Neural cell (in vitro differentiated cells): ENCODE results near the gene EID2. TPM values are rescaled to one million over a fixed set of nuclear protein-coding genes. Genes with fewer than 3 reads are reported as not detected.

Experiments used
- H2AFZ ChIP-seq: fragments of 200-600, 300-800 bp; sonication (generic), shearing (Covaris generic); 2 replicates; pipeline ENCODE4 v1.6.0; 2014; ENCODE audit warnings: low read depth, mild to moderate bottlenecking, antibody characterized with exemption, low read length, moderate library complexity
- H3F3A ChIP-seq: fragments of 200-600 bp; shearing (Covaris generic); 2 replicates; pipeline ENCODE4 v1.6.1; 2016; ENCODE audit warnings: mild to moderate bottlenecking, moderate library complexity, mixed read lengths, antibody characterized with exemption, low read length; ENCODE audit not compliant: insufficient read depth, poor library complexity, severe bottlenecking
- H3K27ac ChIP-seq: fragments of 200-600, 300-800 bp; sonication (generic), shearing (Covaris generic); 2 replicates; pipeline ENCODE4 v1.5.1; 2014; ENCODE audit warnings: mild to moderate bottlenecking, low read length, moderate library complexity
- H3K27me3 ChIP-seq: fragments of 300-800, 200-600 bp; sonication (generic), shearing (Covaris generic); 2 replicates; pipeline ENCODE4 v1.6.0; 2014; ENCODE audit warnings: mild to moderate bottlenecking, low read depth, low read length, moderate library complexity; ENCODE audit not compliant: insufficient read depth
- H3K36me3 ChIP-seq: fragments of 300-800, 200-600 bp; sonication (generic), shearing (Covaris generic); 2 replicates; pipeline ENCODE4 v1.5.1; 2014; ENCODE audit warnings: mild to moderate bottlenecking, antibody characterized with exemption, low read length, moderate library complexity; ENCODE audit not compliant: insufficient read depth
- H3K4me2 ChIP-seq: fragments of 300-800, 200-600 bp; sonication (generic), shearing (Covaris generic); 2 replicates; pipeline ENCODE4 v1.6.0; 2014; ENCODE audit warnings: mild to moderate bottlenecking, low read length
- H3K4me3 ChIP-seq: fragments of 300-800, 200-600 bp; sonication (generic), shearing (Covaris generic); 2 replicates; pipeline ENCODE4 v1.5.1; 2014; ENCODE audit warnings: mild to moderate bottlenecking, low read length, moderate library complexity
- H3K79me2 ChIP-seq: fragments of 200-600 bp; shearing (Covaris generic); replicated peaks from 2 replicates; pipeline ENCODE4 v1.6.0; 2014; ENCODE audit warnings: mild to moderate bottlenecking, low read length, moderate library complexity; ENCODE audit not compliant: insufficient read depth
- H3K9ac ChIP-seq: fragments of 300-800, 200-600 bp; sonication (generic), shearing (Covaris generic); 2 replicates; pipeline ENCODE4 v1.6.1; 2016; ENCODE audit warnings: mild to moderate bottlenecking, low read length, mixed read lengths
- H3K9me2 ChIP-seq: fragments of 200-600 bp; shearing (Covaris generic); 2 replicates; pipeline ENCODE4 v1.6.1; 2016; ENCODE audit warnings: mild to moderate bottlenecking, low read length, mixed read lengths; ENCODE audit not compliant: insufficient read depth
- H3K9me3 ChIP-seq: fragments of 200-600, 300-800 bp; sonication (generic), shearing (Covaris generic); 2 replicates; pipeline ENCODE4 v1.6.1; 2016; ENCODE audit warnings: mild to moderate bottlenecking, mixed run types, low read length, moderate library complexity, mixed read lengths
- H4K20me1 ChIP-seq: fragments of 200-600 bp; shearing (Covaris generic); 2 replicates; pipeline ENCODE4 v1.6.1; 2016; ENCODE audit warnings: mild to moderate bottlenecking, mixed run types; ENCODE audit not compliant: insufficient read depth
- CTCF ChIP-seq: fragments of 450-650 bp; IDR thresholded peaks from 2 replicates; pipeline ENCODE4 v1.5.1; 2014; ENCODE audit warnings: antibody characterized with exemption, mild to moderate bottlenecking, moderate library complexity; ENCODE audit not compliant: poor library complexity, severe bottlenecking
- EP300 ChIP-seq: fragments of 450-650 bp; conservative IDR thresholded peaks from 2 replicates; pipeline ENCODE4 v1.6.1; 2014; ENCODE audit warnings: antibody characterized with exemption, mild to moderate bottlenecking, moderate library complexity; ENCODE audit not compliant: poor library complexity, severe bottlenecking
- EZH2 ChIP-seq: fragments of 200-600, 300-800 bp; shearing (Covaris generic), sonication (generic); IDR thresholded peaks from 2 replicates; pipeline ENCODE4 v1.6.1; 2014; ENCODE audit warnings: antibody characterized with exemption, low read length, borderline replicate concordance, mild to moderate bottlenecking; ENCODE audit not compliant: insufficient read depth, poor library complexity, severe bottlenecking
- MXI1 ChIP-seq: fragments of 450-650 bp; conservative IDR thresholded peaks from 2 replicates; pipeline ENCODE4 v1.6.1; 2014; ENCODE audit warnings: antibody characterized with exemption, mild to moderate bottlenecking; ENCODE audit not compliant: poor library complexity, severe bottlenecking
- POLR2AphosphoS5 ChIP-seq: IDR thresholded peaks from 2 replicates; pipeline ENCODE4 v1.6.1; 2012
- RAD21 ChIP-seq: fragments of 450-650 bp; conservative IDR thresholded peaks from 2 replicates; pipeline ENCODE4 v1.6.1; 2014; ENCODE audit warnings: antibody characterized with exemption, mild to moderate bottlenecking, moderate library complexity
- REST ChIP-seq: IDR thresholded peaks from 2 replicates; pipeline ENCODE4 v1.6.1; 2012; ENCODE audit warnings: borderline replicate concordance
- SMC3 ChIP-seq: fragments of 450-650 bp; conservative IDR thresholded peaks from 2 replicates; pipeline ENCODE4 v1.6.1; 2014; ENCODE audit warnings: antibody characterized with exemption, mild to moderate bottlenecking, moderate library complexity; ENCODE audit not compliant: poor library complexity
- TAF1 ChIP-seq: IDR thresholded peaks from 2 replicates; pipeline ENCODE4 v1.6.1; 2012; ENCODE audit warnings: low read depth
- polyA plus RNA-seq: library from polyadenylated mRNA; depleted of rRNA; stranded (reverse); fragments of >200 nt; gene quantifications from 2 replicates; pipeline ENCODE4 v1.2.3, GENCODE V29; 2014

Gene EID2
- polyA plus RNA-seq, 1 donor from 2014 or later = 47.4 TPM

DNA sequence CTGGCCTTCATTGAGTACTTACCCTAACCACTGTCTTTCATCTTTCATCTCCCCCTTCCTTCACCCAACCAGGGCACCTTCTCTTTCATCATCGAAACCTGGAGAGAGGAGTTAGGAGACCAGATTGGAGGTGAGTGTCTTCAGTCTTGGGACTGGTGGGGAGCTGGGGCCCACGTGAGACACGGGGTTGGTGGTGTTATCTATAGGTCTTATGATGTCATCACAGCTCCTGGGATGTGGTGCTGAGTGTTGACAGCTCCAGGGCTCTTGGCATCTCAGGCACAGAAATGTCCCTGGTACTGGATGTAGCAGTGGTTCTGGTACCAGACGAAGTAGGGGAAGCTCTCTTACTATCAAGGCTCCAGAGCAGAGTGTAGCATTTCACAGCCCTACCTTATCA lies 39.4 kb downstream of the EID2 start:
- no peak overlapping the region for H3K4me2 ChIP-seq
- H3K36me3 ChIP-seq = no peaks in the 10 kb centered on the region
- peaks cover 10% of the 10 kb centered on the region for H3K27me3 ChIP-seq
- TF ChIP-seq SMC3 (no peak), CTCF (no peak), EZH2 (no peak), EP300 (no peak), MXI1 (no peak), TAF1 (no peak), REST (no peak)
- no peaks in the 10 kb centered on the region for H3K9me3 ChIP-seq
- peaks cover 5% of the 10 kb centered on the region for H3K79me2 ChIP-seq
- no peaks in the 10 kb centered on the region for H3K9me2 ChIP-seq
- H4K20me1 ChIP-seq = no peaks in the 10 kb centered on the region
- H3K27ac ChIP-seq = no peak overlapping the region
- no peak overlapping the region for H2AFZ ChIP-seq
- H3F3A ChIP-seq = no peaks in the 10 kb centered on the region
- H3K4me3 ChIP-seq = no peak overlapping the region
- H3K9ac ChIP-seq = no peak overlapping the region

GRCh38 chr19:39499932-39500331 lies 40.0 kb downstream of the EID2 start:
- Histone ChIP-seq H2AFZ (no peak overlapping the region), H4K20me1 (no peaks in the 10 kb centered on the region), H3F3A (no peaks in the 10 kb centered on the region), H3K4me2 (no peak overlapping the region), H3K79me2 (peaks cover 5% of the 10 kb centered on the region), H3K9ac (no peak overlapping the region), H3K4me3 (no peak overlapping the region), H3K27me3 (peaks cover 10% of the 10 kb centered on the region), H3K27ac (no peak overlapping the region), H3K9me2 (no peaks in the 10 kb centered on the region), H3K36me3 (no peaks in the 10 kb centered on the region), H3K9me3 (no peaks in the 10 kb centered on the region)
- TF ChIP-seq MXI1 (no peak), TAF1 (no peak), RAD21 (no peak), EP300 (no peak), REST (no peak), EZH2 (no peak), CTCF (no peak), POLR2AphosphoS5 (no peak), SMC3 (no peak)
